Measurements from ENCODE around the gene CFAP54.

Gene CFAP54

DNA sequence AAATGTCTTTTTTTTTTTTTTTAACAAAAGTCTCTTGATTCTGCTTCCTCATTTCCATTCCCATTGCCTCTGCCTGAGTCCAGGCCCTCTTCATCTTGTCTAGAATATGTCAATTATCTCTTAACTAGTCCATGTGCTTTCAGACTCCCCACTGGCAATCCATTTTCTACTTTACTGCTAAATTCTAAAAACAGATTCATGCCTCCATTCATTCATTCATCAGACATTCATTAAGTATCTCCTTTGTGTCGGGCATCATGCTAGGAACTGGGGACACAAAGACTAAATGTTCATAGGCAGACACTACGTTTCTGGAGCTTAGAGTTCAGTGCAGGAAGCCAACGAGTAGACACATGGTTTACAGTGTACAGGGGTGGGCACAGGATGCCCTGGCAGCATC lies 408.0 kb downstream of the CFAP54 start:
- in situ Hi-C loops (cut with HindIII; ENCODE audit: low sequenced_read_pairs): no loop called here
- TF ChIP-seq CTCF (IDR thresholded peaks at IDR 0.05; ENCODE audit: low read depth, low read length, missing control alignments): no peak
- H3K4me3 ChIP-seq (ENCODE audit: low read depth, low read length): no peak overlapping the region
- DNase-seq (ENCODE audit: low read depth): no peak

- H3K4me3 ChIP-seq (ENCODE audit: low read depth, low read length): no peak overlapping the region
- no peak for DNase-seq (ENCODE audit: low read depth)
- no peak for TF ChIP-seq CTCF (IDR thresholded peaks at IDR 0.05; ENCODE audit: low read depth, low read length, missing control alignments)
- in situ Hi-C loops (cut with HindIII; ENCODE audit: low sequenced_read_pairs): no loop called here
Observed at GRCh38 chr12:96901175-96901574, 411.8 kb downstream of the CFAP54 start.

GRCh38 chr12:96902076-96902475 lies 412.7 kb downstream of the CFAP54 start:
- no peak for TF ChIP-seq CTCF (IDR thresholded peaks at IDR 0.05; ENCODE audit: low read depth, low read length, missing control alignments)
- in situ Hi-C loops (cut with HindIII; ENCODE audit: low sequenced_read_pairs): no loop called here
- no peak for DNase-seq (ENCODE audit: low read depth)
- H3K4me3 ChIP-seq (ENCODE audit: low read depth, low read length): no peak overlapping the region

- no peak for TF ChIP-seq CTCF (IDR thresholded peaks at IDR 0.05; ENCODE audit: low read depth, low read length, missing control alignments)
- peak overlapping the region; percentile 81 for H3K4me3 ChIP-seq (ENCODE audit: low read depth, low read length)
- in situ Hi-C loops (cut with HindIII; ENCODE audit: low sequenced_read_pairs): no loop called here
- no peak for DNase-seq (ENCODE audit: low read depth)
Observed at GRCh38 chr12:96906498-96906848, 417.1 kb downstream of the CFAP54 start.

GRCh38 chr12:96906849-96907670 lies 417.7 kb downstream of the CFAP54 start, which contains the start of gene NEDD1:
Gene NEDD1, plus strand, starts transcription at chr12:96907257. Its CDS starts 2,503 bp downstream, at chr12:96909760.
- no peak for TF ChIP-seq CTCF (IDR thresholded peaks at IDR 0.05; ENCODE audit: low read depth, low read length, missing control alignments)
- in situ Hi-C loops (cut with HindIII; ENCODE audit: low sequenced_read_pairs): no loop called here
- peak within 1 kb of the TSS; percentile 81 for H3K4me3 ChIP-seq (ENCODE audit: low read depth, low read length)
- DNase-seq (ENCODE audit: low read depth): no peak

GRCh38 chr12:96907671-96908422 lies 418.5 kb downstream of the CFAP54 start:
- in situ Hi-C loops (cut with HindIII; ENCODE audit: low sequenced_read_pairs): no loop called here
- DNase-seq (ENCODE audit: low read depth): no peak
- TF ChIP-seq CTCF (IDR thresholded peaks at IDR 0.05; ENCODE audit: low read depth, low read length, missing control alignments): no peak
- peak overlapping the region; percentile 81 for H3K4me3 ChIP-seq (ENCODE audit: low read depth, low read length)
